Spinal cord (tissue), 10 donors: ENCODE measurements around the gene DCUN1D3. TPM values are rescaled to one million over a fixed set of nuclear protein-coding genes. Genes with fewer than 3 reads are reported as not detected.
"Not testable (repeated sequence)": the region's sequence is repeated elsewhere in the genome, so short reads cannot be mapped to it uniquely, and the experiment has no call there.

ENCODE experiments used
- DNase-seq, 6 donors: peaks; one replicate each; pipeline versions ENCODE4 v3.0.0 to v3.0.0-alpha.2; 2013 to 2015; ENCODE audit warnings: low spot score in 6 of 6, low read depth in 4 of 6
- H3K27ac ChIP-seq: one replicate; pipeline ENCODE4 v1.5.1; 2013; ENCODE audit warnings: low read depth, low read length, control low read depth
- H3K27me3 ChIP-seq: one replicate; pipeline ENCODE4 v1.6.1; 2013; ENCODE audit warnings: low read length; ENCODE audit not compliant: control insufficient read depth, insufficient read depth
- H3K36me3 ChIP-seq: one replicate; pipeline ENCODE4 v1.6.1; 2013; ENCODE audit warnings: low read length; ENCODE audit not compliant: control insufficient read depth, insufficient read depth
- H3K4me1 ChIP-seq: one replicate; pipeline ENCODE4 v1.6.1; 2013; ENCODE audit warnings: low read length; ENCODE audit not compliant: control insufficient read depth, insufficient read depth
- H3K4me3 ChIP-seq: one replicate; pipeline ENCODE4 v1.5.1; 2013; ENCODE audit warnings: low read depth, low read length, control low read depth
- H3K9me3 ChIP-seq: one replicate; pipeline ENCODE4 v1.6.1; 2013; ENCODE audit warnings: low read length; ENCODE audit not compliant: control insufficient read depth, insufficient read depth
- WGBS: methylation state at CpG from one replicate; pipeline ENCODE4 v1.1.5; 2013; ENCODE audit warnings: missing lambda C conversion rate; ENCODE audit not compliant: insufficient coverage; 5-methylcytosine and 5-hydroxymethylcytosine counted together
- polyA plus RNA-seq, 2 donors: library from polyadenylated mRNA; unstranded; fragments of 120-200 nt; gene quantifications; one replicate each; pipeline ENCODE4 v1.2.1, GENCODE V29; 2013; ENCODE audit not compliant: insufficient read length in 2 of 2
- total RNA-seq, 2 donors: library from RNA; depleted of rRNA in 1 of 2; stranded (reverse); fragments of 120-200 nt in 1 of 2; fragments of >200 nt in 1 of 2; gene quantifications; one replicate each; pipeline versions ENCODE4 v1.2.3 to v1.2.4, GENCODE V29; 2013 to 2014
- donor health status: healthy.

Gene DCUN1D3
- total and polyA plus RNA-seq, 4 donors, result 5.9 to 14.0 (median 7.4) TPM

DNA sequence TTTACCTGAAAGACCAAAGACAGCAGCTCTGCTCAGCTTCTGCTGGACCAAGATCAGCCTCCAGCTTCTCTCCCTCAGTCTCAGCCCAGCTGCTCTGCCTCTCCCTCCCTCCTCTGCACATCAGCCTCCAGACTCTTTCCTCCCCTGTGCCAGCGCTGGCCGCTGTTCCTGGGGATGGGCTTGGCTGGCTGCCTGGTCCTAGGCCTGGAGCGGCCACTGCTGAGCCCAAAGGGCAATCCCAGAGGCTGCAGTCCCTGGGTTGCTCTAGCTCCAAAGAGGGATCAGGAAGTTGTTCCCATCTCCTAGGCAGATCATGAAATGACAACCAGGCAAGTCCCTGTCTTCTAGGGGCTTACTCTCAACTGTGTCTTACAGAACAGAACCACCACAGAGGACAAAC is 31.3 kb downstream of the DCUN1D3 start:
- H3K4me3 ChIP-seq, result no peak overlapping the region
- peak overlapping the region; percentile 12 for H3K27ac ChIP-seq
- DNase-seq, result peak in 4 of 6 donors; percentile 22 to 80 (median 46)
- no peaks in the 10 kb centered on the region for H3K9me3 ChIP-seq
- H3K27me3 ChIP-seq, result no peaks in the 10 kb centered on the region
- no peaks in the 10 kb centered on the region for H3K36me3 ChIP-seq
- 23% methylated on average over 3 of the region's 3 CpGs for WGBS
- peaks cover 12% of the 10 kb centered on the region for H3K4me1 ChIP-seq

DNA sequence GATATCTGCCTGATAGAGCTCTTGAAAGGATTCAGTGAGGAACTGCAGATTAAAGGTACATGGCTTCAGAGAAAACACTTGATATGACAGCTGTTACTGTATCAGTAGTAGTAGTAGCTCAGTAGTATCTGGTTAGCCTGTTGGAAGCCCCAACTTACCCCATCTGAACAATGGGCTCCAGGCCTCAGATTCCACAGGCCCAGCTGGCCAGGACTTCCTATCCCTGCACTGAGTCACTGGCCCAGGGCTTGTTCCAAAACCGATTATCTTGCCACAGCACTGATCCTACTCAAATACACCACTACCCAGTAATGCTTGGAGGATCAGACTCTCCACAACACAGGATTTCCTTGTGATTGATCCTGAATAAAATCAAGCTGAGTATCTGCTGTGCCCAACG is 32.6 kb downstream of the DCUN1D3 start:
- no peak overlapping the region for H3K27ac ChIP-seq
- 93% methylated on average over 2 of the region's 2 CpGs for WGBS
- H3K36me3 ChIP-seq, result no peaks in the 10 kb centered on the region
- H3K4me1 ChIP-seq, result peaks cover 12% of the 10 kb centered on the region
- no peak overlapping the region for H3K4me3 ChIP-seq
- H3K27me3 ChIP-seq, result no peaks in the 10 kb centered on the region
- no peak for DNase-seq
- no peaks in the 10 kb centered on the region for H3K9me3 ChIP-seq

DNA sequence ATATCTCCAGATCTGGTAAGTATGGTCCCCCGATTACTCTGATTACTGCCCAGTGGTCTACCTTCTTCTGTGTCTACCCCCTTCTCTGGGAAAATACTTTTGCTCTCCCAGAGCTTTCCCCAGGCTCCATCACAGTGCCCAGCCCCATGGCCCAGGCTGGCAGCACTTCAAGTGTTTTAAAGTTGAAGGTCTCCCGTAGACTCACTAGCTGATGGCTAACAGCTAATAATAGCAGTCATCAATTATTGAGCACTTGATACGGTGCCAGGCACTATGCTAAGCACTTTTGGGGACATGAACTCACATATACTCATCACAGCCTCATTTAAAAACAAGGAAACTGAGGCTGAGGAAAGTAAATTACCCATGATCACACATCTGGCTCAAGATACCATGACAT is 33.4 kb downstream of the DCUN1D3 start:
- Histone ChIP-seq H3K9me3 (no peaks in the 10 kb centered on the region), H3K4me3 (no peak overlapping the region), H3K27ac (no peak overlapping the region), H3K4me1 (peaks cover 12% of the 10 kb centered on the region), H3K36me3 (peaks cover 3% of the 10 kb centered on the region), H3K27me3 (no peaks in the 10 kb centered on the region)
- no peak for DNase-seq
- WGBS, result 67% methylated on average over 2 of the region's 3 CpGs

DNA sequence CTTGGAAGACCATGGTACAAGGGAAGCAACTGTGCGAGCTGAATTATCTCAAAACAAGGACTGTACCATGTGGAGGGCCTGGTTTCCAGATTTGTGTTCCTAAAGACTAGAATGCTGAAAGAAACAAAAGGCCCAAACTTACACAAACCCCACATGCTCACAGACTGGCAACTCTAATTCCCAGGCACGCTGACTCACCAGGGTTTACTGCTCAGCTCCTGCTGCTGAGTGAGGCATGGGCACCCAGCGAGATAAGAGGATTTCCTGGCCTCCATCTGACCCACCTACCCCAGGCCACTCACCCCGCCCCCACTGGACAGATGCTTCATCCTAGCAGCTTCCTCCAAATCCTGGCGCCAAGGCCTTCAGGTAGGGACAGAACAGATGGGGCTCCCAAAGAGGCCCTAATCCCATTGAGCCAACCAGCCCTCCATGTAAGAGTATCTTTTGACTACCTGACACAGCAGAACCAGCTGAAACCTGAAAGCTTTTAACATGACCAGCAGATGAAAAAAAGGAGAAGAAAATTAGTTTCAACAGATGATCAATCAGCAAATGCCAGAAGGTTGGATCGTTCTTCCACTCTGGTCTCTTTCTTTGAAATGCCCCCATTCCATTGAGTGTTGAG is 33.9 kb downstream of the DCUN1D3 start:
- Histone ChIP-seq H3K4me3 (no peak overlapping the region), H3K36me3 (peaks cover 3% of the 10 kb centered on the region), H3K9me3 (no peaks in the 10 kb centered on the region), H3K4me1 (peaks cover 12% of the 10 kb centered on the region), H3K27ac (no peak overlapping the region), H3K27me3 (no peaks in the 10 kb centered on the region)
- 68% methylated on average over 4 of the region's 6 CpGs for WGBS
- peak in 1 of 6 donors; percentile 73 for DNase-seq

DNA sequence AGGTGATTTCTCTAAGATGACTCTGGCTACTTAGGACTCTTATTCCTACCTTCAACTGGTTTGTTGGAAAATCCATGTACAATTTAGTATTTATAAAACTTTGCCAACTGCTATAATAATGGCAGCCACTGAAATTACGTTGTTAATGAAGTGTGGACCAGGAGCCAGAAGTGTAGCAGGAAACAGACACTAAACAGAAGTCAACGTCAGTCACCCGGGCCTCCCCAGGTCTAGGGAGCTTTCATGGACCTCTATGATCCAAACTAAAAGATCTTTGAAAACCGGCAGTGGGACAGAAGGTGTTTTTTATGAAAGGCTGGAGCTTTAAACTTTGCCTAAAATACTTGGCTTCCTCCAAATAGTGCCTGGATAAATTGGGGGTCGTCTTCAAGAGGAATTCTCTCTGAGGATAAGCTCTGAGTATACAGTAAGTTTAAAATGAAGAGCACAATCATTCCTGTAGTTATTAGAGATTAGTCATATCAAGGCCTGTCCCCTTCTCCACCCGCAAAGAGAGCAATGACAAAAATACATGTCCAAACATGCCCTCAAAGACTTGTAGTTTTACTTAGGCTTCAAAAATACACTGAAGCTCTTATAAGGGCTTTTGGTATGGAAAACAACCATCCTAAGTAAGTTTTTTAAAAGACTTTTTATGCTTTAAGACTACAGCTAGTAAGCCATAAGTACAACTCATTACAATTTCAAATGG is 34.6 kb downstream of the DCUN1D3 start:
- no peaks in the 10 kb centered on the region for H3K9me3 ChIP-seq
- no peak for DNase-seq
- no peak overlapping the region for H3K27ac ChIP-seq

DNA sequence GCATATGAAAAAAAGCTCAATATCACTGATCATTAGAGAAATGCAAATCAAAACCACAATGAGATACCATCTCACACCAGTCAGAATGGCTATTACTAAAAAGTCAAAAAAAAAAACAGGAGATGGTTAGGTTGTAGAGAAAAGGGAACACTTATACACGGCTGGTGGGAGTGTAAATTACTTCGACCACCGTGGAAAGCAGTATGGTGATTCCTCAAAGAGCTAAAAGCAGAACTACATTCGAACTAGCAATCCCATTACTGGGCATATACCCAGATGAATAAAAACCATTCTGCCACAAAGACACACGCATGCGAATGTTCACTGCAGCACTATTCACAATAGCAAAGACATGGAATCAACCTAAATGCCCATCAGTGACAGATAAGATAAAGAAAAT is 35.8 kb downstream of the DCUN1D3 start:
- H3K36me3 ChIP-seq, DNase-seq, H3K27ac ChIP-seq, H3K4me3 ChIP-seq, H3K27me3 ChIP-seq, H3K9me3 ChIP-seq: not testable (repeated sequence)
- WGBS, result no CpG with 5 or more reads among the region's 6 CpGs
- H3K4me1 ChIP-seq, result peaks cover 16% of the 10 kb centered on the region

More for the DNA sequence above, 34.6 kb downstream of the DCUN1D3 start:
- H3K4me3 ChIP-seq, result no peak overlapping the region
- H3K36me3 ChIP-seq, result peaks cover 3% of the 10 kb centered on the region
- H3K27me3 ChIP-seq, result no peaks in the 10 kb centered on the region
- peaks cover 12% of the 10 kb centered on the region for H3K4me1 ChIP-seq
- WGBS, result 82% methylated on average over 2 of the region's 6 CpGs

DNA sequence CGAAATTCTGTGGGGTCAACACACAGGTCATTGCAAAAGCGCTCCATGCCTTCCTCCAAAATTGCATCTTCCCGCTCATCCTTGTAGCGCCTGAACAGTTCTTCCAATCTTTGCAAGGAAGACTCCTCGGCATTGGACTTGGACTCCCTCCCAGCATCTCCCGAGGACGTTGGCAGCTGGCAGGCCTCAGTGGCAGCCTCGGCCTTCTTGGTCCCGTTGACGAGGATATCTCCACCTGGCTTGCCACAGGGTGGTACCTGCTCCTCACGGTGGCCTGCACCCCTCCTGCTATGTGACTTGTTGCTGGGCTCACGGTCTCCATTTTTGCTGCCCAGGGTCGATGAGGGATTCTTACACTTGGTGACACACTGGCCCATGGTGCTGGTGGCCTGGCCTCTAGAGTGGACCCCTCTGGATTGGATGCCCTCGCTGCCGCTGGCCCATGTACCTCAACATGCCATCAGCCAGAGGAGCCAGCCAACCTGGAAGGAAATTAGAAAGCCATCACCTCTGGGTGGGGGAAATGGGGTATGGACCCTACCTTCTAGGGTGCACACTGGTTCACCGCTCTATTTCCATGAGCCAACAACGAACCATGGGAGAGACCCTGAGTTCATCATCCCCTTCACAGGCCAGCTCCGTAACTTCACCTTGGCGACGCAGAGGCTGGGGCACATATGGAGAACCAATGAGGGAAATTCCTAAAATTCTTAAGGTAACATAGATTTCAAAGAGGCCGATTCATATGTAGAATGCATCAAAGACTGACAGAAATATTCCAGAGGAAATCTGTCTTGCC is 37.8 kb downstream of the DCUN1D3 start:
- Histone ChIP-seq H3K9me3 (no peaks in the 10 kb centered on the region), H3K27ac (no peak overlapping the region), H3K36me3 (peaks cover 6% of the 10 kb centered on the region), H3K4me1 (peaks cover 11% of the 10 kb centered on the region), H3K4me3 (no peak overlapping the region), H3K27me3 (no peaks in the 10 kb centered on the region)
- WGBS, result 96% methylated on average over 15 of the region's 21 CpGs
- DNase-seq, result no peak

DNA sequence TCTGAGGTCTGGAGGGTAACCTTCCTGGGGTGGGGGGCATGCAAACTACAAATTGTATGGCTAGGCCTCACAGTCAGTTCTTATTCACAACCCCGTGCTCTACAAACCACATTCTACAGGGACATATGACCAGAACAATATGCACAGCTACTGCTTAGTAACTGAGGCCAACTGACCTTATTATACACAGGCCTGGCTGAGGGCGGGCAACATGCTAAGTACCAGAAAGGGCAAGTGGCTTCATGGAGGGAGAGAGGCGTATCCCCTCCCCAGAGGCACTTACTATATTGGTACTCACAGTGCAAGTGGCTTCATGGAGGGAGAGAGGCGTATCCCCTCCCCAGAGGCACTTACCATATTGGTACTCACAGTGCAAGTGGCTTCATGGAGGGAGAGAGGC is 39.2 kb downstream of the DCUN1D3 start:
- not testable (repeated sequence) for DNase-seq, H3K4me3 ChIP-seq, H3K4me1 ChIP-seq, H3K36me3 ChIP-seq, H3K9me3 ChIP-seq, H3K27me3 ChIP-seq, H3K27ac ChIP-seq
- WGBS, result no CpG with 5 or more reads among the region's 4 CpGs

DNA sequence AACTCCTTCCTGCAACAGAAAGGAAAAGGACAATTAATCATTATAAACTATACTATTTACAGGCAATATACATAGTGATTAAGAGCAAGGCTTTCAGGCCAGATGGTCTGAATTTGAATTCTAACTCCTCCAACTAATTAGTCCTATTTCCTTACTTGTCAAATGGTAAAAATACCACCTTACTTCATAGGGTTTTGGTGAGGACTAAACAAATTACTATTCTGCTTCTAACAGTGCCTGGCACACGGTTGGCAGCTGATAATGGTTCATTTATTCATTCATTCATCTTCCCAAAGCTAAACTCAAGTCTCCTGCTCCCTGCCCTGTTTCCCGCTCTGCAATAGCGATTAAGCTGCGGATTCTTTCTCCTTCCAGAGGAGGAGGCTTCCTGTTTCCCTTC is 39.8 kb downstream of the DCUN1D3 start:
- Histone ChIP-seq H3K27ac (no peak overlapping the region), H3K9me3 (no peaks in the 10 kb centered on the region), H3K4me1 (peaks cover 6% of the 10 kb centered on the region), H3K36me3 (peaks cover 7% of the 10 kb centered on the region), H3K27me3 (no peaks in the 10 kb centered on the region), H3K4me3 (no peak overlapping the region)
- 0% methylated on average over 1 of the region's 4 CpGs for WGBS
- peak in 1 of 6 donors; percentile 54 for DNase-seq
